ENCODE measurements around the gene CASZ1. TPM values are rescaled to one million over a fixed set of nuclear protein-coding genes. Genes with fewer than 3 reads are reported as not detected.

CASZ1 gene
- total RNA-seq, 4 donors from 2014 or later: 39.1 to 215 (median 115) TPM

DNA sequence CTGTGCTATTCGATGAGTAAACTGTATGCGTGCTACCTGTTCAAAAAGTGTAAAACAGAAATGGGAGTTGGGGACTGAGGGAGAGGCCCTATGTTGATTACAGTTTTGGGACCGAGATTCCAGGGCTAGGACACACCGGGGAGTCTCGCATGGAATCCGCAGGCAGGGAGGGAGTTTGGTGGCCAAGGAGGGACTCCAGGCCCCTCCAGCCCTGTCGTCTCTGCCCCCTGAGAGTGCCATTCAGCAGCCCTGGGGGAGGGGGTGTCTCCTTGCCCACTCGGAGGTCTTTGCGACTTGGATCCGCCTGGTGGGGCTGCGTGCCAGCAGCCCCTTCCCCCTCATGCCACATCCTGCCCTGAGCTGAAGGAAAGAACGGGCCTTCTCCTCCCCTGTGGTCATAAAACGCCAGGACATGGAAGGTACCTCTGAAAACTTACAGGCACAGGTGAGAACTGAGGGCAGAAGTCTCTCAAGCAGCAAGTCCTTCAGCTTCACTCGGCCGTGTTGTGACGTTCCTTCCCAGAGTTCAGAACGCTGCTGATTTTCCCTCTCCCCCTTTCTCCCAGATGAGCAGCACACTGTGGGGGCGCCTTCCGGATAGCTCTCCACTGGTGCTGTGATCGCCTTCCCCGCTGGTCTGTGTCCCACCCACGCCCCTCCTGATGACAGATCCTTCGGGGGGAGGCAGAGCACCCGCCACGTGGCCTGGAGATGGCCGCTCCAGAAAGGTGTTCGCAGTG lies 180.3 kb downstream of the CASZ1 start:
- TF ChIP-seq, protein P1, sequence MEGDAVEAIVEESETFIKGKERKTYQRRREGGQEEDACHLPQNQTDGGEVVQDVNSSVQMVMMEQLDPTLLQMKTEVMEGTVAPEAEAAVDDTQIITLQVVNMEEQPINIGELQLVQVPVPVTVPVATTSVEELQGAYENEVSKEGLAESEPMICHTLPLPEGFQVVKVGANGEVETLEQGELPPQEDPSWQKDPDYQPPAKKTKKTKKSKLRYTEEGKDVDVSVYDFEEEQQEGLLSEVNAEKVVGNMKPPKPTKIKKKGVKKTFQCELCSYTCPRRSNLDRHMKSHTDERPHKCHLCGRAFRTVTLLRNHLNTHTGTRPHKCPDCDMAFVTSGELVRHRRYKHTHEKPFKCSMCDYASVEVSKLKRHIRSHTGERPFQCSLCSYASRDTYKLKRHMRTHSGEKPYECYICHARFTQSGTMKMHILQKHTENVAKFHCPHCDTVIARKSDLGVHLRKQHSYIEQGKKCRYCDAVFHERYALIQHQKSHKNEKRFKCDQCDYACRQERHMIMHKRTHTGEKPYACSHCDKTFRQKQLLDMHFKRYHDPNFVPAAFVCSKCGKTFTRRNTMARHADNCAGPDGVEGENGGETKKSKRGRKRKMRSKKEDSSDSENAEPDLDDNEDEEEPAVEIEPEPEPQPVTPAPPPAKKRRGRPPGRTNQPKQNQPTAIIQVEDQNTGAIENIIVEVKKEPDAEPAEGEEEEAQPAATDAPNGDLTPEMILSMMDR (IDR thresholded peaks at IDR 0.05): no peak
- TF ChIP-seq EP300 (IDR thresholded peaks at IDR 0.05; ENCODE audit: low read depth): no peak
- TF ChIP-seq POLR2A (IDR thresholded peaks at IDR 0.05): no peak
- no peak for TF ChIP-seq POLR2AphosphoS5 (IDR thresholded peaks at IDR 0.05)
- Histone ChIP-seq H3K4me3 (no peak overlapping the region), H3K27ac (no peak overlapping the region), H3K9me3 (no peaks in the 10 kb centered on the region), H3K27me3 (no peaks in the 10 kb centered on the region), H3K36me3 (no peaks in the 10 kb centered on the region), H3K4me1 (no peaks in the 10 kb centered on the region)
- no peak for DNase-seq
- intact Hi-C loops (cut with DNase I; ENCODE audit: low total_unique reads) (no loop called here), in situ Hi-C loops (cut with MboI; ENCODE audit: low pct_ligation_motif_present in 1 of 4, low pct_unique_long_range_greater_than_20kb in 1 of 4, low sequenced_read_pairs in 3 of 4) (no loop called here)
- 92 to 96% methylated on average over 13 to 27 of the region's 27 CpGs for WGBS, 2 donors (ENCODE audit: low coverage in 1 of 2)

DNA sequence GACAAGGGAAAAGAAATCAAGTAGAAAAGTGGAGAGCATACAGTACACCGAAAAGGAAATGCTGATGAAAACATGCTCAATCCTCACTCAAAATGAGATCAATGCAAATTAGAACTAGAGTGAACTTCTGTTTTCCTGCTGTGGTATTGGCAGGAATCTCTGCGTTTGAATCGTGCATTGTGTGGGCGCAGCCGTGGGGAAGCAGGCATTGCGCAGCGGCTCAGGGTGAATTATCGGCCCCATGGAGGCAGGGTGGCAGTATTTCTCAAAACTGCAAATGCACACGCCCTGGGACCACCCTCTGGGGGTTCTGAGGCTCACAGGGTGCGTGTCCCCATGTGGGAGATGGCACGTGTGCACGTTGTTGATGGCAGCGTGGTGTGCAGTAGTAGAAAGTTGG lies 181.1 kb downstream of the CASZ1 start:
- Histone ChIP-seq H3K27ac (no peak overlapping the region), H3K9me3 (no peaks in the 10 kb centered on the region), H3K27me3 (no peaks in the 10 kb centered on the region), H3K4me1 (no peaks in the 10 kb centered on the region), H3K36me3 (no peaks in the 10 kb centered on the region), H3K4me3 (no peak overlapping the region)
- WGBS, 2 donors (ENCODE audit: low coverage in 1 of 2): 85 to 88% methylated on average over 2 to 13 of the region's 13 CpGs
- in situ Hi-C loops (cut with MboI; ENCODE audit: low pct_ligation_motif_present in 1 of 4, low pct_unique_long_range_greater_than_20kb in 1 of 4, low sequenced_read_pairs in 3 of 4): no loop called here
- TF ChIP-seq, protein P1 (IDR thresholded peaks at IDR 0.05): no peak
- TF ChIP-seq POLR2A (IDR thresholded peaks at IDR 0.05): no peak
- no peak for DNase-seq
- intact Hi-C loops (cut with DNase I; ENCODE audit: low total_unique reads): no loop called here

DNA sequence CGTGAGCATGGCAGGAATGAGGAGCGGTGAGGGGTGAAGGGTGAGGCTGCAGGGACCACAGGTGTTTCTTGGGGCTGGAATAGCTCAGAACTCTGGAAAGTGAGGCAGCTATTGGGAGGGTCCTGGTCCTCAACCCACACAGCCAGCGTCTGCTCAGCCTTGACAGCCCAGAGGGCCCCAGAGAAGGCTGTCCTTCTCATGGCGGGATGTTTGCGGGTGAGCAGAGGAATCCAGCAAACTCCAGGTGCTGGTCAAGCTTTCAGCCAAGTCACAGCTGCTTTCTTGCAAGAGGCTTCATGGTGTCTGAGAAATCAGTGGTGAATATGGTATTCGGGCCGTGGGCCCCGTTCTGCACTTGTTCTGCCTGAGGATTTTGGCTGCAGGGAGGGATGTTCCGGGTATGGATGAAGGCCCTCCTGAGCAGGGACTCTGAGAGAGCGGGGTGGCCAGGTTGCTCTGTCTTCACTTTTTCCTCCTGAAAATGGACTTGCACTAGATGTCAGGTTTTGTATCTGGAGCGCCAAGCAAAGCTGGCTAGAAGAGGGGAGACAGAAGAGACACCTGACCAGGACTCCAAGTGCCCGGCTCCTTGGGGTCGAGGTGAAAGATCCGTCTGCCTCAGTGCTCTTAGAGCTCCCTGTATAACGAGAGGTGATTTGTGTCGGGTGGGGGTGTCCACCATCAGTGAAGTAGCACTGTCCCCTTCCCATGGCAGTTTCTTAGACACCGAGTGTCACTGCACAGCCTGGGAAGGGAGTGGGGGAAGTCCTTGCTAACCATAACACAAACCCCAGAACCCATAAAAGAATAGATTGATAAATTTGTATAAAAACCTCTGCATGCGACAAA lies 181.8 kb downstream of the CASZ1 start:
- no peak overlapping the region for H3K27ac ChIP-seq
- no peak for TF ChIP-seq EP300 (IDR thresholded peaks at IDR 0.05; ENCODE audit: low read depth)
- no peak for TF ChIP-seq POLR2A (IDR thresholded peaks at IDR 0.05)
- TF ChIP-seq POLR2AphosphoS5 (IDR thresholded peaks at IDR 0.05): no peak
- TF ChIP-seq, protein P1 (IDR thresholded peaks at IDR 0.05): no peak
- 92 to 96% methylated on average over 3 to 18 of the region's 18 CpGs for WGBS, 2 donors (ENCODE audit: low coverage in 1 of 2)
- in situ Hi-C loops (cut with MboI; ENCODE audit: low pct_ligation_motif_present in 1 of 4, low pct_unique_long_range_greater_than_20kb in 1 of 4, low sequenced_read_pairs in 3 of 4) (no loop called here), intact Hi-C loops (cut with DNase I; ENCODE audit: low total_unique reads) (no loop called here)
- no peak overlapping the region for H3K4me3 ChIP-seq
- H3K36me3 ChIP-seq: no peaks in the 10 kb centered on the region
- no peaks in the 10 kb centered on the region for H3K4me1 ChIP-seq
- no peaks in the 10 kb centered on the region for H3K27me3 ChIP-seq
- H3K9me3 ChIP-seq: no peaks in the 10 kb centered on the region
- no peak for DNase-seq

DNA sequence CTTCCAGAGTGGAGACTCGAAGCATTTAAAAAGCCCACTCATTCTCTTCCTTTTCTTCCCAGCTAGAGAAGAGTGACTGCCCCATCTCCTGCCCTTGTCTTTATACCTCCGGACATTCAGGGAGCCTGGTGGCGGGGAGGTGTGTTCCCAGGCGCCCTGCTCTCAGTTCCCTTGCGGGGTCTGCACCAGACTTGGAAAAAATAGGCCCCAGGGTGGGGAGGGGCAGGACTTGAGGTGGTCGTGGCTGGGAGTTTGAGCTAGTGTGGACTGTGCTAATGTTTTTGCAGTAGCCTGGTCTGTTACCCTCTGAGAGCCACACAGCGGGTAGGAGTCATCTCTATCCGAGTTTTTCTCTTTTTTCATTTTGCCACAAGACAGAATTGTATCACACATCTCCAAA lies 182.6 kb downstream of the CASZ1 start:
- intact Hi-C loops (cut with DNase I; ENCODE audit: low total_unique reads) (no loop called here), in situ Hi-C loops (cut with MboI; ENCODE audit: low pct_ligation_motif_present in 1 of 4, low pct_unique_long_range_greater_than_20kb in 1 of 4, low sequenced_read_pairs in 3 of 4) (no loop called here)
- Histone ChIP-seq H3K27ac (no peak overlapping the region), H3K4me1 (no peaks in the 10 kb centered on the region), H3K27me3 (no peaks in the 10 kb centered on the region), H3K9me3 (no peaks in the 10 kb centered on the region), H3K36me3 (no peaks in the 10 kb centered on the region), H3K4me3 (no peak overlapping the region)
- WGBS, 2 donors (ENCODE audit: low coverage in 1 of 2): 83 to 92% methylated on average over 3 to 8 of the region's 8 CpGs
- TF ChIP-seq, protein P1 (IDR thresholded peaks at IDR 0.05): no peak
- no peak for TF ChIP-seq POLR2A (IDR thresholded peaks at IDR 0.05)
- TF ChIP-seq EP300 (IDR thresholded peaks at IDR 0.05; ENCODE audit: low read depth): no peak
- TF ChIP-seq POLR2AphosphoS5 (IDR thresholded peaks at IDR 0.05): no peak
- DNase-seq: no peak
